HUES48 (cell line): ENCODE measurements around the gene NDNF.

ENCODE experiments used
- H3K27ac ChIP-seq: one replicate; pipeline ENCODE4 v1.7.0; 2013; ENCODE audit warnings: low read depth, low read length, inconsistent platforms
- H3K27me3 ChIP-seq: 2 replicates; pipeline ENCODE4 v1.6.1; 2013; ENCODE audit warnings: mild to moderate bottlenecking, low read length; ENCODE audit not compliant: control insufficient read depth, insufficient read depth
- H3K36me3 ChIP-seq: 2 replicates; pipeline ENCODE4 v1.6.1; 2013; ENCODE audit warnings: low read length; ENCODE audit not compliant: control insufficient read depth, insufficient read depth
- H3K4me1 ChIP-seq: 2 replicates; pipeline ENCODE4 v1.6.1; 2013; ENCODE audit warnings: mild to moderate bottlenecking, low read length; ENCODE audit not compliant: control insufficient read depth, insufficient read depth
- H3K4me3 ChIP-seq: 2 replicates; pipeline ENCODE4 v1.5.1; 2013; ENCODE audit warnings: mild to moderate bottlenecking, low read depth, low read length
- H3K9ac ChIP-seq: 2 replicates; pipeline ENCODE4 v1.6.1; 2013; ENCODE audit warnings: mild to moderate bottlenecking, low read depth, low read length, moderate library complexity
- H3K9me3 ChIP-seq: 2 replicates; pipeline ENCODE4 v1.6.1; 2013; ENCODE audit warnings: low read length; ENCODE audit not compliant: control insufficient read depth, insufficient read depth

NDNF gene

GRCh38 chr4:121094297-121094966 is 22.1 kb upstream of the NDNF start:
- Histone ChIP-seq H3K4me3 (no peak overlapping the region), H3K27ac (no peak overlapping the region), H3K36me3 (no peaks in the 10 kb centered on the region), H3K27me3 (no peaks in the 10 kb centered on the region), H3K9me3 (no peaks in the 10 kb centered on the region), H3K4me1 (no peaks in the 10 kb centered on the region), H3K9ac (no peak overlapping the region)

GRCh38 chr4:121093261-121093660 is 20.9 kb upstream of the NDNF start:
- Histone ChIP-seq H3K36me3 (no peaks in the 10 kb centered on the region), H3K27me3 (no peaks in the 10 kb centered on the region), H3K4me3 (no peak overlapping the region), H3K9ac (no peak overlapping the region), H3K27ac (no peak overlapping the region), H3K9me3 (no peaks in the 10 kb centered on the region), H3K4me1 (no peaks in the 10 kb centered on the region)

DNA sequence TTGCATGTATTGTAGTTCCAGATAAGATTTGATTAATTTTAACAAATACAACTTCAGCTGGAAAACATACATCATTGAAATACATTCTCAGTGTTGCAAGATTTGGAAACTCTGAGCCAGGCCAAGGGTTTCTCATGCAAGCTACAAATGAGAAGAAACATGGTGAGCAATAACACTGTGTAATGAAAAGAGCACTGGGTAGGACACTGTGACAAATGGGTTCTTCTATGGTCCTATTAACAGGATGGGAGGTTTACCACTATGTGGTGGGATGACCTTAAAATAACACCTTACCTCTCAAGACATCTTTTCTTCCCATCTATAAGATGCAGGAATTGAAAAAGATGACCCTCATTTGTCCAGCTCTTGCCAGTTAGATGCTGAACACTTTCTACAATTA is 19.6 kb upstream of the NDNF start:
- Histone ChIP-seq H3K4me3 (no peak overlapping the region), H3K27ac (no peak overlapping the region), H3K36me3 (no peaks in the 10 kb centered on the region), H3K4me1 (no peaks in the 10 kb centered on the region), H3K27me3 (no peaks in the 10 kb centered on the region), H3K9me3 (no peaks in the 10 kb centered on the region), H3K9ac (no peak overlapping the region)

- no peaks in the 10 kb centered on the region for H3K4me1 ChIP-seq
- H3K9ac ChIP-seq = no peak overlapping the region
- no peak overlapping the region for H3K27ac ChIP-seq
- no peak overlapping the region for H3K4me3 ChIP-seq
- no peaks in the 10 kb centered on the region for H3K9me3 ChIP-seq
- no peaks in the 10 kb centered on the region for H3K27me3 ChIP-seq
- H3K36me3 ChIP-seq = no peaks in the 10 kb centered on the region
Observed at GRCh38 chr4:121088867-121089266, 16.5 kb upstream of the NDNF start.

GRCh38 chr4:121079376-121079775 is 7.0 kb upstream of the NDNF start:
- H3K4me3 ChIP-seq = no peak overlapping the region
- H3K4me1 ChIP-seq = peaks cover 6% of the 10 kb centered on the region; the same call in 1 of the 2 replicates
- peaks cover 8% of the 10 kb centered on the region for H3K27me3 ChIP-seq
- H3K36me3 ChIP-seq = no peaks in the 10 kb centered on the region
- no peaks in the 10 kb centered on the region for H3K9me3 ChIP-seq
- H3K27ac ChIP-seq = no peak overlapping the region
- no peak overlapping the region for H3K9ac ChIP-seq

DNA sequence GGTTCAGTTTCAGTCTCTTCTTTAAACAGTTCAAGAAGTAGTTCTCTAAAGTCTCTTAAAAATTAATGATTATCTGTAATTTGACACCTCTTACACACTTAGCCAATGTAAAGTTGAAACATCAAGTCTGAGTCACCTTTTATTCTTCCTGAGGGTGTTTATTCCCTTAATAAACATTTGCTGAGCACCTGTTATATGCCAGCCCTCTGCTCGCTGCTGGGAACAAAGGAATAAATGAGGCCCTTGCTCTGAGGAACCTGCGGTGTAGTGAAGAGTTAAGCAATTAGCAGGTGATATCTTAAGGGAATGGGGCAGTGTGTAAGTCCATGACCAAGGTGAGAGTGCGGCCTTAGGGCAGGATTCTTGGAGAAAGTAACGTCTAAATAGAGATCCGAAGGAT is 5.2 kb upstream of the NDNF start:
- Histone ChIP-seq H3K4me3 (no peak overlapping the region), H3K9me3 (no peaks in the 10 kb centered on the region), H3K27me3 (peaks cover 27% of the 10 kb centered on the region)

DNA sequence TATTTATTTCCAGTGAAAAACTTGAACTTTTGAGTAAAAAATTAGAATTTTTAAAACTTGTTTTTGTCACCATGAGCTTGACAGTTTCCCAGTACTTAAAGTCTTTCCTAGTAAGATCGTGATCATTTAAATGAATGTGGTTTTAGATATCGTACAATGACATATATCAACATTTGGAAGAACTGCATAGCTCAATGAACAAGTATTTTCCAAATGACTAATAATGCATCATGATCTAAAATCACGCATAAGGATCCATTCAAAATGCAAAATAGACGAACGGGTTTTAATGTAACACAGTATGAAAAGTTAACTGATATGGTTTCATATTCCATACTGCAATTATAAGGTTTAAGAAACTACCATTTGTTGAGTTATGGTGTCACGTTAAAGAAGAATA is 4.1 kb upstream of the NDNF start:
- Histone ChIP-seq H3K36me3 (no peaks in the 10 kb centered on the region), H3K27me3 (peaks cover 36% of the 10 kb centered on the region), H3K27ac (no peak overlapping the region), H3K9ac (no peak overlapping the region), H3K4me3 (no peak overlapping the region), H3K4me1 (peaks cover 21% of the 10 kb centered on the region), H3K9me3 (no peaks in the 10 kb centered on the region)

More for the DNA sequence above, 5.2 kb upstream of the NDNF start:
- Histone ChIP-seq H3K27ac (no peak overlapping the region), H3K4me1 (peaks cover 21% of the 10 kb centered on the region), H3K36me3 (no peaks in the 10 kb centered on the region), H3K9ac (no peak overlapping the region)

DNA sequence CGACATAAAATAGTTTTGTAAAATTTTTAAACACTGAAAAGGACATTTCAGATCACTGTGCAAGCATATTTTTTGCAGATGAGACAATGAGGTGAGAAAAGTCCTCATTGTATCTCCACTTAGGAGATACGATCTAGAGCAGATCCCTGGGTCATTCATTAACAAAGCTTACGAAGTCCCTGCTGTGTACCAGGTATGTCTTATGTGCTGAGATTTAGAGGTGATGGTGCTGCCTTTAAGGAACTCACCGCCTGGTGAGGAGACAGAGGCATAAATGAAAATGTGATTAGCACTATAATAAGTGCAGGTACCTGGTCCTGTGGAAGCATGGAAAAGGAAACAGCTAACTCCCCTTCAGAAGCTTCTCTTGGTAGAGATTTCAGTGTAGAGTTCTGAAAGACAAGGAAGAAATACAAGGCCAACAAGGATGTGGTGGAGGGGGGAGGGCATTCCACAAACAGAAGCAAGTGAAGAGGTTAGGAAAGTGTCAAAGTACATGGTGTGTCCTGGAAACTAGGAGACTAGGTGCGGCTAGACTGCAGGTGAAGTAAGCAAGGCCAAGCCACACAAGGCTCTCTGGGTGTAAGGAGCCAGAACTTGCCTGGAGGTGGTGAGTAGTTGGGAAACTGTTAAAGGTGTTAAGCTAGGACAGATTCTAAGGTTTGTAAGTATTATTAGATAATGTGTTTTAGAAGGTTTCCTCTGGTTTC is 1.5 kb upstream of the NDNF start:
- no peak overlapping the region for H3K9ac ChIP-seq
- H3K36me3 ChIP-seq = no peaks in the 10 kb centered on the region
- H3K4me3 ChIP-seq = peak overlapping the region; percentile 83

GRCh38 chr4:121073004-121073435 is 685 bp upstream of the NDNF start:
- H3K9me3 ChIP-seq = no peaks in the 10 kb centered on the region
- peaks cover 69% of the 10 kb centered on the region for H3K27me3 ChIP-seq
- peaks cover 28% of the 10 kb centered on the region for H3K4me1 ChIP-seq
- H3K9ac ChIP-seq = no peak overlapping the region
- no peak overlapping the region for H3K27ac ChIP-seq
- H3K36me3 ChIP-seq = no peaks in the 10 kb centered on the region
- peak overlapping the region; percentile 83 for H3K4me3 ChIP-seq

More for the DNA sequence above, 1.5 kb upstream of the NDNF start:
- Histone ChIP-seq H3K4me1 (peaks cover 24% of the 10 kb centered on the region), H3K27me3 (peaks cover 62% of the 10 kb centered on the region), H3K27ac (no peak overlapping the region), H3K9me3 (no peaks in the 10 kb centered on the region)

- H3K9me3 ChIP-seq = no peaks in the 10 kb centered on the region
- H3K27me3 ChIP-seq = peaks cover 69% of the 10 kb centered on the region
- no peak overlapping the region for H3K27ac ChIP-seq
- H3K4me3 ChIP-seq = peak overlapping the region; percentile 83
- no peaks in the 10 kb centered on the region for H3K36me3 ChIP-seq
- peaks cover 22% of the 10 kb centered on the region for H3K4me1 ChIP-seq
- no peak overlapping the region for H3K9ac ChIP-seq
Observed at GRCh38 chr4:121071640-121072223, 603 bp downstream of the NDNF start.
